Immature natural killer cell (primary cell): ENCODE data around the gene AFM. TPM values are rescaled to one million over a fixed set of nuclear protein-coding genes. Genes with fewer than 3 reads are reported as not detected.

ENCODE experiments used
- DNase-seq, 3 donors: peaks; one replicate each; pipeline ENCODE4 v3.0.0; 2022; ENCODE audit warnings: mixed read lengths in 1 of 3
- H3K27ac Mint-ChIP-seq, 6 donors: one replicate each; pipeline ENCODE4 v1.8.0; 2020; ENCODE audit warnings: mixed read lengths in 6 of 6, mild to moderate bottlenecking in 5 of 6, inconsistent platforms in 4 of 6, moderate library complexity in 3 of 6
- H3K27me3 Mint-ChIP-seq, 3 donors: one replicate each; pipeline ENCODE4 v1.8.0; 2020 to 2021; ENCODE audit warnings: low read depth in 3 of 3, mild to moderate bottlenecking in 3 of 3, mixed read lengths in 3 of 3, moderate library complexity in 3 of 3, inconsistent platforms in 1 of 3
- H3K36me3 Mint-ChIP-seq, 3 donors: one replicate each; pipeline ENCODE4 v1.8.0; 2020; ENCODE audit warnings: mixed read lengths in 3 of 3, inconsistent platforms in 2 of 3, mild to moderate bottlenecking in 2 of 3
- H3K4me1 Mint-ChIP-seq, 2 donors: one replicate each; pipeline ENCODE4 v1.8.0; 2020; ENCODE audit warnings: inconsistent platforms in 2 of 2, mild to moderate bottlenecking in 2 of 2, mixed read lengths in 2 of 2, moderate library complexity in 1 of 2
- H3K4me3 Mint-ChIP-seq, 5 donors: one replicate each; pipeline ENCODE4 v1.8.0; 2020; ENCODE audit warnings: mild to moderate bottlenecking in 5 of 5, mixed read lengths in 5 of 5, inconsistent platforms in 3 of 5, moderate library complexity in 3 of 5
- H3K9me3 Mint-ChIP-seq, 6 donors: one replicate each; pipeline ENCODE4 v1.8.0; 2020; ENCODE audit warnings: mild to moderate bottlenecking in 6 of 6, mixed read lengths in 6 of 6, inconsistent platforms in 4 of 6, moderate library complexity in 3 of 6
- polyA plus RNA-seq, 3 donors: library from polyadenylated mRNA; unstranded; fragments of 300-500 nt; fragmentation: Illumina TruSeq; gene quantifications; one replicate each; pipeline ENCODE4 v1.2.3, GENCODE V29; 2021

AFM gene
- polyA plus RNA-seq, 3 donors from 2014 or later: not detected

- Mint-ChIP-seq H3K9me3 (peaks cover 0 to 4% (median 0%) of the 10 kb centered on the region in 6 donors), H3K4me1 (no peaks in the 10 kb centered on the region), H3K27ac (no peak overlapping the region), H3K36me3 (no peaks in the 10 kb centered on the region), H3K4me3 (no peak overlapping the region), H3K27me3 (no peaks in the 10 kb centered on the region)
- no peak for DNase-seq
Measured at GRCh38 chr4:73501664-73502265, 20.2 kb downstream of the AFM start.

- Mint-ChIP-seq H3K36me3 (no peaks in the 10 kb centered on the region), H3K4me1 (no peaks in the 10 kb centered on the region), H3K4me3 (no peak overlapping the region), H3K27ac (no peak overlapping the region), H3K9me3 (peaks cover 0 to 5% (median 0%) of the 10 kb centered on the region in 6 donors), H3K27me3 (no peaks in the 10 kb centered on the region)
- DNase-seq: no peak
Measured at GRCh38 chr4:73505567-73505966, 24.0 kb downstream of the AFM start.

- H3K27ac Mint-ChIP-seq: no peak overlapping the region
Measured at GRCh38 chr4:73507541-73507940, 26.0 kb downstream of the AFM start.

GRCh38 chr4:73508651-73509050 lies 27.1 kb downstream of the AFM start:
- H3K27me3 Mint-ChIP-seq: peaks cover 0 to 1% (median 0%) of the 10 kb centered on the region in 3 donors
- H3K9me3 Mint-ChIP-seq: peaks cover 0 to 4% (median 0%) of the 10 kb centered on the region in 6 donors
- no peaks in the 10 kb centered on the region for H3K4me1 Mint-ChIP-seq
- H3K36me3 Mint-ChIP-seq: no peaks in the 10 kb centered on the region
- H3K4me3 Mint-ChIP-seq: no peak overlapping the region
- DNase-seq: no peak
- no peak overlapping the region for H3K27ac Mint-ChIP-seq

More at GRCh38 chr4:73507541-73507940, 26.0 kb downstream of the AFM start:
- H3K36me3 Mint-ChIP-seq: no peaks in the 10 kb centered on the region
- DNase-seq: no peak
- H3K27me3 Mint-ChIP-seq: no peaks in the 10 kb centered on the region
- H3K4me1 Mint-ChIP-seq: no peaks in the 10 kb centered on the region
- H3K9me3 Mint-ChIP-seq: peaks cover 0 to 5% (median 0%) of the 10 kb centered on the region in 6 donors
- H3K4me3 Mint-ChIP-seq: no peak overlapping the region

GRCh38 chr4:73518340-73518739 lies 36.8 kb downstream of the AFM start:
- H3K27me3 Mint-ChIP-seq: peaks cover 0 to 4% (median 2%) of the 10 kb centered on the region in 3 donors
- no peak overlapping the region for H3K4me3 Mint-ChIP-seq
- no peaks in the 10 kb centered on the region for H3K36me3 Mint-ChIP-seq
- no peak overlapping the region for H3K27ac Mint-ChIP-seq
- no peak for DNase-seq
- H3K4me1 Mint-ChIP-seq: no peaks in the 10 kb centered on the region
- H3K9me3 Mint-ChIP-seq: peaks cover 0 to 2% (median 0%) of the 10 kb centered on the region in 6 donors

- no peaks in the 10 kb centered on the region for H3K36me3 Mint-ChIP-seq
Measured at GRCh38 chr4:73520821-73521220, 39.3 kb downstream of the AFM start.

GRCh38 chr4:73523126-73523525 lies 41.6 kb downstream of the AFM start:
- Mint-ChIP-seq H3K27me3 (peaks cover 0 to 2% (median 0%) of the 10 kb centered on the region in 3 donors), H3K36me3 (no peaks in the 10 kb centered on the region), H3K4me3 (no peak overlapping the region), H3K9me3 (peaks cover 0 to 2% (median 0%) of the 10 kb centered on the region in 6 donors), H3K4me1 (no peaks in the 10 kb centered on the region), H3K27ac (no peak overlapping the region)
- no peak for DNase-seq

More at GRCh38 chr4:73520821-73521220, 39.3 kb downstream of the AFM start:
- Mint-ChIP-seq H3K4me3 (no peak overlapping the region), H3K27me3 (peaks cover 0 to 2% (median 0%) of the 10 kb centered on the region in 3 donors), H3K27ac (no peak overlapping the region), H3K9me3 (peaks cover 0 to 2% (median 0%) of the 10 kb centered on the region in 6 donors), H3K4me1 (no peaks in the 10 kb centered on the region)
- no peak for DNase-seq

GRCh38 chr4:73525611-73526010 lies 44.1 kb downstream of the AFM start:
- Mint-ChIP-seq H3K4me3 (no peak overlapping the region), H3K36me3 (no peaks in the 10 kb centered on the region), H3K27me3 (peaks cover 0 to 2% (median 0%) of the 10 kb centered on the region in 3 donors), H3K9me3 (peaks cover 0 to 5% (median 0%) of the 10 kb centered on the region in 6 donors), H3K27ac (no peak overlapping the region), H3K4me1 (no peaks in the 10 kb centered on the region)
- no peak for DNase-seq

- Mint-ChIP-seq H3K36me3 (no peaks in the 10 kb centered on the region), H3K9me3 (peaks cover 0 to 5% (median 0%) of the 10 kb centered on the region in 6 donors), H3K4me3 (no peak overlapping the region), H3K27me3 (no peaks in the 10 kb centered on the region), H3K27ac (no peak overlapping the region), H3K4me1 (no peaks in the 10 kb centered on the region)
- no peak for DNase-seq
Measured at GRCh38 chr4:73527196-73527595, 45.7 kb downstream of the AFM start.

GRCh38 chr4:73528171-73528570 lies 46.6 kb downstream of the AFM start:
- DNase-seq: no peak
- Mint-ChIP-seq H3K9me3 (peaks cover 0 to 5% (median under 1%) of the 10 kb centered on the region in 6 donors), H3K4me3 (no peak overlapping the region), H3K36me3 (no peaks in the 10 kb centered on the region), H3K27me3 (no peaks in the 10 kb centered on the region), H3K27ac (no peak overlapping the region), H3K4me1 (no peaks in the 10 kb centered on the region)

GRCh38 chr4:73533515-73534422 lies 52.2 kb downstream of the AFM start:
- H3K27ac Mint-ChIP-seq: no peak overlapping the region
- H3K36me3 Mint-ChIP-seq: no peaks in the 10 kb centered on the region
- no peak overlapping the region for H3K4me3 Mint-ChIP-seq
- H3K4me1 Mint-ChIP-seq: no peaks in the 10 kb centered on the region
- no peak for DNase-seq
- peaks cover 0 to 3% (median under 1%) of the 10 kb centered on the region in 6 donors for H3K9me3 Mint-ChIP-seq
- no peaks in the 10 kb centered on the region for H3K27me3 Mint-ChIP-seq

GRCh38 chr4:73538162-73538561 lies 56.6 kb downstream of the AFM start:
- Mint-ChIP-seq H3K4me1 (no peaks in the 10 kb centered on the region), H3K36me3 (no peaks in the 10 kb centered on the region), H3K27ac (no peak overlapping the region), H3K4me3 (no peak overlapping the region), H3K27me3 (no peaks in the 10 kb centered on the region), H3K9me3 (peaks cover 0 to 7% (median 0%) of the 10 kb centered on the region in 6 donors)
- no peak for DNase-seq

- H3K27me3 Mint-ChIP-seq: peaks cover 0 to 2% (median 0%) of the 10 kb centered on the region in 3 donors
- H3K9me3 Mint-ChIP-seq: peaks cover 0 to 8% (median 0%) of the 10 kb centered on the region in 6 donors
- H3K27ac Mint-ChIP-seq: no peak overlapping the region
- no peak for DNase-seq
- H3K4me1 Mint-ChIP-seq: no peaks in the 10 kb centered on the region
- no peak overlapping the region for H3K4me3 Mint-ChIP-seq
- H3K36me3 Mint-ChIP-seq: no peaks in the 10 kb centered on the region
Measured at GRCh38 chr4:73539386-73539785, 57.8 kb downstream of the AFM start.

- DNase-seq: no peak
- Mint-ChIP-seq H3K9me3 (peaks cover 0 to 8% (median 0%) of the 10 kb centered on the region in 6 donors), H3K27ac (no peak overlapping the region), H3K27me3 (peaks cover 0 to 2% (median 0%) of the 10 kb centered on the region in 3 donors), H3K36me3 (no peaks in the 10 kb centered on the region), H3K4me3 (no peak overlapping the region), H3K4me1 (no peaks in the 10 kb centered on the region)
Measured at GRCh38 chr4:73540826-73541225, 59.3 kb downstream of the AFM start.
